BLaER1 treated with 17β-estradiol and CSF1 and Interleukin-3, amounts not matched to agents 10 nM and 100 nM (cell line): ENCODE measurements around the gene MAP4K3.

ENCODE experiments used
- H3K27ac ChIP-seq, 11 experiments: shearing (Covaris generic); formaldehyde crosslinking; 2 replicates each; pipeline ENCODE4 v1.8.1; 2022
- H3K27me3 ChIP-seq, 11 experiments: shearing (Covaris generic); formaldehyde crosslinking; 2 replicates each; pipeline ENCODE4 v1.8.1; 2022
- H3K36me3 ChIP-seq, 11 experiments: shearing (Covaris generic); formaldehyde crosslinking; 2 replicates each; pipeline ENCODE4 v1.8.1; 2022
- H3K4me1 ChIP-seq, 10 experiments: shearing (Covaris generic); formaldehyde crosslinking; 2 replicates each; pipeline ENCODE4 v1.8.1; 2022
- H3K4me2 ChIP-seq, 11 experiments: shearing (Covaris generic); formaldehyde crosslinking; 2 replicates each; pipeline ENCODE4 v1.8.1; 2022
- H3K4me3 ChIP-seq, 10 experiments: shearing (Covaris generic); formaldehyde crosslinking; 2 replicates each; pipeline ENCODE4 v1.8.1; 2022
- H3K9ac ChIP-seq, 11 experiments: shearing (Covaris generic); formaldehyde crosslinking; 2 replicates each; pipeline ENCODE4 v1.8.1; 2022
- H3K9me3 ChIP-seq, 11 experiments: shearing (Covaris generic); formaldehyde crosslinking; replicated peaks in 1 of 11; 2 replicates each; pipeline ENCODE4 v1.8.1; 2022
- H4K20me1 ChIP-seq, 11 experiments: shearing (Covaris generic); formaldehyde crosslinking; 2 replicates each; pipeline ENCODE4 v1.8.1; 2022
- Cebpa-rat ChIP-seq, 11 experiments: shearing (Covaris generic); IDR thresholded peaks; 2 replicates each; pipeline ENCODE4 v1.8.1; 2022

Gene MAP4K3

GRCh38 chr2:39436592-39437521 lies at the start of gene MAP4K3:
MAP4K3 (minus strand) TSS chr2:39437285; CDS start chr2:39436987, 298 bp downstream.
- H3K4me3 ChIP-seq, result peak within 1 kb of the TSS; percentile 81 to 94 (median 90)
- TF ChIP-seq Cebpa-rat (IDR thresholded peaks at IDR 0.05), result no peak
- peak within 1 kb of the TSS; percentile 87 to 98 (median 95) for H3K4me2 ChIP-seq
- H4K20me1 ChIP-seq, result peaks cover 0 to 49% (median 33%) of the 10 kb centered on the region in 11 experiments; a peak in 12 of 22 replicates
- peak within 1 kb of the TSS; percentile 89 to 97 (median 94) for H3K9ac ChIP-seq
- H3K27ac ChIP-seq, result peak within 1 kb of the TSS; percentile 85 to 95 (median 90)
- H3K9me3 ChIP-seq, result no peaks in the 10 kb centered on the region; a peak in 2 of 22 replicates
- no peaks in the 10 kb centered on the region for H3K36me3 ChIP-seq
- H3K27me3 ChIP-seq, result peaks cover 0 to 11% (median 0%) of the 10 kb centered on the region in 11 experiments; a peak in 1 of 22 replicates
- H3K4me1 ChIP-seq, result peaks cover 28 to 47% (median 38%) of the 10 kb centered on the region in 10 experiments

- Histone ChIP-seq H3K9ac (no peak overlapping the region), H3K27me3 (peaks cover 0 to 30% (median 0%) of the 10 kb centered on the region in 11 experiments; a peak in 4 of 22 replicates), H3K9me3 (peaks cover 0 to 8% (median 0%) of the 10 kb centered on the region in 11 experiments; a peak in 1 of 22 replicates), H3K4me2 (peak overlapping the region in 3 of 11 experiments; percentile 11 to 54 (median 48); a peak in 3 of 22 replicates), H4K20me1 (no peaks in the 10 kb centered on the region), H3K27ac (no peak overlapping the region), H3K4me3 (no peak overlapping the region), H3K4me1 (peaks cover 16 to 65% (median 25%) of the 10 kb centered on the region in 10 experiments), H3K36me3 (no peaks in the 10 kb centered on the region)
- TF ChIP-seq Cebpa-rat (IDR thresholded peaks at IDR 0.05), result no peak
These were observed 49.0 kb upstream of the MAP4K3 start for GRCh38 chr2:39486071-39486470.

- Histone ChIP-seq H3K27ac (no peak overlapping the region), H3K9me3 (peaks cover 0 to 6% (median 0%) of the 10 kb centered on the region in 11 experiments; a peak in 1 of 22 replicates), H3K4me3 (no peak overlapping the region), H3K9ac (no peak overlapping the region), H3K4me1 (peaks cover 16 to 65% (median 24%) of the 10 kb centered on the region in 10 experiments), H3K27me3 (peaks cover 0 to 18% (median 0%) of the 10 kb centered on the region in 11 experiments; a peak in 4 of 22 replicates), H4K20me1 (no peaks in the 10 kb centered on the region), H3K4me2 (peak overlapping the region in 4 of 11 experiments; percentile 33 to 69 (median 54); a peak in 5 of 22 replicates), H3K36me3 (no peaks in the 10 kb centered on the region)
- TF ChIP-seq Cebpa-rat (IDR thresholded peaks at IDR 0.05), result no peak
These were observed 47.8 kb upstream of the MAP4K3 start for GRCh38 chr2:39484620-39485495.

- H3K4me2 ChIP-seq, result peak overlapping the region; percentile 33 to 70 (median 46)
- H3K27me3 ChIP-seq, result peaks cover 0 to 18% (median 0%) of the 10 kb centered on the region in 11 experiments; a peak in 4 of 22 replicates
- peak overlapping the region in 4 of 11 experiments; percentile 2 to 44 (median 18); a peak in 2 of 22 replicates for H3K27ac ChIP-seq
- no peaks in the 10 kb centered on the region for H3K36me3 ChIP-seq
- H3K4me3 ChIP-seq, result no peak overlapping the region
- no peaks in the 10 kb centered on the region for H3K9me3 ChIP-seq
- H4K20me1 ChIP-seq, result no peaks in the 10 kb centered on the region
- H3K4me1 ChIP-seq, result peaks cover 16 to 61% (median 24%) of the 10 kb centered on the region in 10 experiments
- TF ChIP-seq Cebpa-rat (IDR thresholded peaks at IDR 0.05), result no peak
- H3K9ac ChIP-seq, result no peak overlapping the region
These were observed 47.1 kb upstream of the MAP4K3 start for GRCh38 chr2:39484206-39484605.

- no peak overlapping the region for H3K9ac ChIP-seq
- no peaks in the 10 kb centered on the region for H4K20me1 ChIP-seq
- no peak for TF ChIP-seq Cebpa-rat (IDR thresholded peaks at IDR 0.05)
- H3K4me3 ChIP-seq, result no peak overlapping the region
- H3K36me3 ChIP-seq, result no peaks in the 10 kb centered on the region
- peaks cover 0 to 2% (median 0%) of the 10 kb centered on the region in 11 experiments; a peak in 3 of 22 replicates for H3K9me3 ChIP-seq
- peak overlapping the region in 4 of 11 experiments; percentile 3 to 19 (median 16); a peak in 4 of 22 replicates for H3K27ac ChIP-seq
- peaks cover 16 to 55% (median 21%) of the 10 kb centered on the region in 10 experiments for H3K4me1 ChIP-seq
- H3K4me2 ChIP-seq, result peak overlapping the region; percentile 33 to 70 (median 46); a peak in 21 of 22 replicates
- peaks cover 0 to 18% (median 0%) of the 10 kb centered on the region in 11 experiments; a peak in 3 of 22 replicates for H3K27me3 ChIP-seq
These were observed 46.4 kb upstream of the MAP4K3 start for GRCh38 chr2:39483534-39483933.

- no peak overlapping the region for H3K27ac ChIP-seq
- H3K27me3 ChIP-seq, result peaks cover 0 to 18% (median 0%) of the 10 kb centered on the region in 11 experiments; a peak in 3 of 22 replicates
- peaks cover 7 to 13% (median 11%) of the 10 kb centered on the region in 11 experiments; a peak in 16 of 22 replicates for H3K9me3 ChIP-seq
- H3K4me1 ChIP-seq, result peaks cover 20 to 44% (median 24%) of the 10 kb centered on the region in 10 experiments
- H3K4me2 ChIP-seq, result peak overlapping the region in 2 of 11 experiments; percentile 11 to 37; a peak in 2 of 22 replicates
- no peaks in the 10 kb centered on the region for H4K20me1 ChIP-seq
- no peak overlapping the region for H3K4me3 ChIP-seq
- H3K9ac ChIP-seq, result no peak overlapping the region
- TF ChIP-seq Cebpa-rat (IDR thresholded peaks at IDR 0.05), result no peak
- peaks cover 0 to 8% (median 0%) of the 10 kb centered on the region in 11 experiments; a peak in 2 of 22 replicates for H3K36me3 ChIP-seq
These were observed 44.5 kb upstream of the MAP4K3 start for GRCh38 chr2:39481611-39482010.

- Histone ChIP-seq H3K4me2 (no peak overlapping the region), H3K9ac (no peak overlapping the region), H3K9me3 (peaks cover 7 to 13% (median 11%) of the 10 kb centered on the region in 11 experiments; a peak in 16 of 22 replicates), H3K27ac (no peak overlapping the region), H3K4me3 (no peak overlapping the region), H3K4me1 (peaks cover 26 to 41% (median 31%) of the 10 kb centered on the region in 10 experiments), H3K36me3 (peaks cover 0 to 8% (median 0%) of the 10 kb centered on the region in 11 experiments; a peak in 2 of 22 replicates), H3K27me3 (peaks cover 0 to 6% (median 0%) of the 10 kb centered on the region in 11 experiments; a peak in 3 of 22 replicates), H4K20me1 (no peaks in the 10 kb centered on the region)
- TF ChIP-seq Cebpa-rat (IDR thresholded peaks at IDR 0.05), result no peak
These were observed 42.6 kb upstream of the MAP4K3 start for GRCh38 chr2:39479696-39480095.
